ENCODE measurements around the gene XKR8. TPM values are rescaled to one million over a fixed set of nuclear protein-coding genes. Genes with fewer than 3 reads are reported as not detected.

The XKR8 gene
- total and polyA plus RNA-seq, 2 of the 13 experiments (the other 11 are each of a cell fraction or from before 2014, with no cell fraction given) = 5.4 to 6.3 TPM

GRCh38 chr1:27973771-27974416, 14.1 kb downstream of the XKR8 start:
- H3K27me3 ChIP-seq (ENCODE audit: control insufficient read depth in 1 of 2, insufficient read depth in 2 of 2, low read length in 2 of 2) = no peaks in the 10 kb centered on the region

More at GRCh38 chr1:27973771-27974416, 14.1 kb downstream of the XKR8 start:
- no peak overlapping the region for H3K9ac ChIP-seq (ENCODE audit: insufficient read depth, low read depth, low read length)
- peaks cover 5 to 10% of the 10 kb centered on the region in 2 experiments; a peak in 3 of 5 replicates for H3K36me3 ChIP-seq (replicated peaks in 1 of 2; ENCODE audit: control insufficient read depth in 1 of 2, insufficient read depth in 2 of 2, low read length in 2 of 2)
- H3K79me2 ChIP-seq (ENCODE audit: insufficient read depth, low read length) = no peaks in the 10 kb centered on the region
- no peak overlapping the region for H3K4me2 ChIP-seq (ENCODE audit: low read depth, low read length)
- ChIA-PET POLR2A (interaction anchor here (0.6 kb wide), 1 partner anchor 270 kb away, joined by 3 read pairs; no protein-coding TSS in a partner anchor), CTCF (ENCODE audit: low intra/inter-chr PET ratio, low total read pairs) (no interaction called here)
- no peak overlapping the region for H3K27ac ChIP-seq (ENCODE audit: extremely low read length, insufficient read depth, low read length)
- FAIRE-seq (no peak), ATAC-seq (no peak), DNase-seq (ENCODE audit: low spot score) (no peak)
- no peak overlapping the region for H3K4me3 ChIP-seq (replicated peaks in 1 of 3; ENCODE audit: insufficient read depth in 1 of 3, low read depth in 2 of 3, low read length in 3 of 3)
- no peaks in the 10 kb centered on the region for H4K20me1 ChIP-seq (ENCODE audit: insufficient read depth, low read length)
- H2AFZ ChIP-seq (ENCODE audit: low read length) = no peak overlapping the region
- TSS peak; percentile 44 for BruUV-seq (replicated peaks)
- TF ChIP-seq MAX (IDR thresholded peaks at IDR 0.05) = no peak
- TF ChIP-seq SKIL (CRISPR knock-in tag; IDR thresholded peaks at IDR 0.05; ENCODE audit: borderline replicate concordance) = no peak
- no peak for TF ChIP-seq CEBPG (CRISPR knock-in tag; IDR thresholded peaks at IDR 0.05)
- no peaks in the 10 kb centered on the region for H3K9me3 ChIP-seq (ENCODE audit: low read length)
- H3K4me1 ChIP-seq (ENCODE audit: insufficient read depth, low read length) = peaks cover 11% of the 10 kb centered on the region; the same call in 1 of the 2 replicates
- in situ Hi-C loops (cut with HindIII; ENCODE audit: extremely low pct_ligation_motif_present, low pct_unique_long_range_greater_than_20kb) (no loop called here), intact Hi-C loops (cut with micrococcal nuclease; ENCODE audit: unreplicated experiment) (no loop called here)
- WGBS (ENCODE audit: low lambda C conversion rate) = 92% methylated on average over 4 of the region's 4 CpGs

Measured in HepG2 (cell line).